Uterus (tissue), 4 donors: Measurements from ENCODE around the gene NUBP2. TPM values are rescaled to one million over a fixed set of nuclear protein-coding genes. Genes with fewer than 3 reads are reported as not detected.
A peak's percentile ranks its signal among the peaks of the same experiment; 100 is the strongest.

Experiments used
- DNase-seq, 2 donors: peaks; one replicate each; pipeline ENCODE4 v3.0.0-alpha.2; 2019 to 2020
- H3K27ac ChIP-seq, 2 donors: fragments of 200-600 bp; sonication (generic); 1 replicate in 1 of 2; 2 replicates in 1 of 2; pipeline ENCODE4 v1.5.1; 2016 to 2018
- H3K27me3 ChIP-seq, 2 donors: fragments of 200-600 bp; sonication (generic); one replicate each; pipeline ENCODE4 v1.5.1; 2018 to 2019; ENCODE audit warnings: control low read depth in 1 of 2
- H3K36me3 ChIP-seq, 2 donors: fragments of 200-600 bp; sonication (generic); one replicate each; pipeline ENCODE4 v1.5.1; 2019; ENCODE audit warnings: control low read depth in 1 of 2
- H3K4me1 ChIP-seq, 2 donors: fragments of 200-600 bp; sonication (generic); one replicate each; pipeline ENCODE4 v1.5.1; 2018 to 2019; ENCODE audit warnings: control low read depth in 1 of 2
- H3K4me3 ChIP-seq, 2 donors: fragments of 200-600 bp; sonication (generic); 1 replicate in 1 of 2; 2 replicates in 1 of 2; pipeline ENCODE4 v1.5.1; 2018 to 2019; ENCODE audit warnings: mild to moderate bottlenecking in 1 of 2
- H3K9me3 ChIP-seq, 2 donors: fragments of 200-600 bp; sonication (generic); one replicate each; pipeline ENCODE4 v1.5.1; 2019; ENCODE audit warnings: control low read depth in 1 of 2
- POLR2A ChIP-seq, 2 donors: fragments of 450-650 bp; IDR thresholded peaks; one replicate each; pipeline ENCODE4 v1.6.1; 2016; ENCODE audit warnings: antibody characterized with exemption in 2 of 2, mild to moderate bottlenecking in 1 of 2, moderate library complexity in 1 of 2
- intact Hi-C: fragments of 100-400 bp; cut with DNase I; formaldehyde crosslinking; loops from one replicate; pipeline ENCODE4 v1.15.1; 2023; ENCODE audit warnings: low total_unique reads
- total RNA-seq, 4 donors: library from RNA; depleted of rRNA in 3 of 4; stranded (reverse); fragments of >200 nt in 3 of 4; gene quantifications; one replicate each; pipeline versions ENCODE4 v1.1.0 to v1.2.4, GENCODE V29; 2014 to 2023
- TF ChIP-seq, protein P1 (sequence below), 4 experiments: fragments of 200-600 bp in 2 of 4; fragments of 450-650 bp in 2 of 4; sonication (generic) in 2 of 4; IDR thresholded peaks; one replicate each; pipeline ENCODE4 v1.5.1; 2016 to 2019; ENCODE audit warnings: antibody characterized with exemption in 4 of 4, mild to moderate bottlenecking in 2 of 4, moderate library complexity in 1 of 4
- donor health status: DM: yes; HTN: yes; CAD: no.

The NUBP2 gene
- total RNA-seq, 4 donors from 2014 or later, result 40.5 to 54.6 (median 47.2) TPM

DNA sequence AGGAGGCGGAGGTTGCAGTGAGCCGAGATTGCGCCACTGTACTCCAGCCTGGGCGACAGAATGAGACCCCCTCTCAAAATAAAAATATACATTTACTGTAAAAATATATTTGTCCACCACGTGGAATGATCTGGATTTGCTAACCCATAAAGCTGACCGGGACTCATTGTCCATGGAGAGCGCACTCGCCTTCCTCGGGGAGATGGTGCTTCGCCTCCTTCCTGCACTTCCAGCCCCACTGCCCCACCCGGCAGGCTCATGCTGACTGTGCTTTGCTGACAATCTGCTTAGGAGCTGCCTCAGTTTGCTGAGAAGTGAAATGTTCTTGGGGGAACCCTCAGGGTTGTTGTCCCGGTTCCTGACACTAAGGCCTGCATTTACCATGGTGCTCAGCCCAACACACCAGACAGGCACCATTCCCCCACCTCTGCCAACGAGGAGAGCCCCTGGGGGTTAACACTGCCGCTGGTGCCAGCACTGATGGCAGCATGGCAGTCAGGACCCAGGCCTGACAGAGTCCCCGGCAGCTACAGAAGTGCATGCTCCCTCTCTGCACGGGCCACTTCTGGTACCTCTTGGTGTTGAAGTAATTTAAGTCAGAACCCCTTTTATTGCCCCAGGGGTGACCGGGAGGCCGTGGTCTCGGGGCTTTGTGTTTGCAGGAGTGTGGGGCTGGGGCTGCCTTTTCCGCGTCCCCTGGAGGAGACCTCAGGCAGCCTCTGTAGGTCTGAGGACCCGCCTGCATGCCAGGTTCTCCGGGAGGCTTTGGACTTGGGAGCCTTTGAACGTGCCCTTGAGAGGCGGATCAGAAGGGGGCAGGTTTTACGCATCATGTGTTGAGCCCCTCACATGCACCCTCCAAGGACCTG lies 2.5 kb downstream of the NUBP2 start:
- no peak for TF ChIP-seq POLR2A (IDR thresholded peaks at IDR 0.05)
- TF ChIP-seq, protein P1, sequence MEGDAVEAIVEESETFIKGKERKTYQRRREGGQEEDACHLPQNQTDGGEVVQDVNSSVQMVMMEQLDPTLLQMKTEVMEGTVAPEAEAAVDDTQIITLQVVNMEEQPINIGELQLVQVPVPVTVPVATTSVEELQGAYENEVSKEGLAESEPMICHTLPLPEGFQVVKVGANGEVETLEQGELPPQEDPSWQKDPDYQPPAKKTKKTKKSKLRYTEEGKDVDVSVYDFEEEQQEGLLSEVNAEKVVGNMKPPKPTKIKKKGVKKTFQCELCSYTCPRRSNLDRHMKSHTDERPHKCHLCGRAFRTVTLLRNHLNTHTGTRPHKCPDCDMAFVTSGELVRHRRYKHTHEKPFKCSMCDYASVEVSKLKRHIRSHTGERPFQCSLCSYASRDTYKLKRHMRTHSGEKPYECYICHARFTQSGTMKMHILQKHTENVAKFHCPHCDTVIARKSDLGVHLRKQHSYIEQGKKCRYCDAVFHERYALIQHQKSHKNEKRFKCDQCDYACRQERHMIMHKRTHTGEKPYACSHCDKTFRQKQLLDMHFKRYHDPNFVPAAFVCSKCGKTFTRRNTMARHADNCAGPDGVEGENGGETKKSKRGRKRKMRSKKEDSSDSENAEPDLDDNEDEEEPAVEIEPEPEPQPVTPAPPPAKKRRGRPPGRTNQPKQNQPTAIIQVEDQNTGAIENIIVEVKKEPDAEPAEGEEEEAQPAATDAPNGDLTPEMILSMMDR (IDR thresholded peaks at IDR 0.05), result no peak
- Histone ChIP-seq H3K27ac (no peak overlapping the region), H3K9me3 (no peaks in the 10 kb centered on the region), H3K4me1 (peaks cover 0 to 7% of the 10 kb centered on the region in 2 donors), H3K36me3 (no peaks in the 10 kb centered on the region), H3K4me3 (no peak overlapping the region), H3K27me3 (no peaks in the 10 kb centered on the region)
- DNase-seq, result peak in 1 of 2 donors; percentile 13
- intact Hi-C loops, result no loop called here

DNA sequence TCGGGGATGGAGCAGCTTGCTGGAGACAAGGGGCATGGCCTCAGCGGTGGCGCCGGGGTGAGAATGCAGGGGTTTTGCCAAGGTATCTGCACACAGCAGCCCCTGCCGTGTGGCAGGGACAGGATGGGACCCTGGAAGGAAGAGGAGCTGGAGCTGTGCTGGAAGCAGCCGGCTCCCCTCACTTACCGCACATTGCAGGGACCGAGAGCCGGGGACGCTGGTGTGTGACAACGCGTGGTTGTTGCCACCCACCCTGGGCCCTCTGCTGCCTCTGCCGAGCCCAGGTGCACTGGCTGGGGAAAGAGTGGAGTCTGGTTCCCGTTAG lies 3.0 kb downstream of the NUBP2 start:
- Histone ChIP-seq H3K4me3 (no peak overlapping the region), H3K4me1 (peaks cover 0 to 7% of the 10 kb centered on the region in 2 donors), H3K27ac (no peak overlapping the region), H3K27me3 (no peaks in the 10 kb centered on the region), H3K9me3 (no peaks in the 10 kb centered on the region), H3K36me3 (no peaks in the 10 kb centered on the region)
- TF ChIP-seq POLR2A (IDR thresholded peaks at IDR 0.05), result no peak
- TF ChIP-seq, protein P1 (IDR thresholded peaks at IDR 0.05), result no peak
- intact Hi-C loops, result no loop called here
- DNase-seq, result no peak

DNA sequence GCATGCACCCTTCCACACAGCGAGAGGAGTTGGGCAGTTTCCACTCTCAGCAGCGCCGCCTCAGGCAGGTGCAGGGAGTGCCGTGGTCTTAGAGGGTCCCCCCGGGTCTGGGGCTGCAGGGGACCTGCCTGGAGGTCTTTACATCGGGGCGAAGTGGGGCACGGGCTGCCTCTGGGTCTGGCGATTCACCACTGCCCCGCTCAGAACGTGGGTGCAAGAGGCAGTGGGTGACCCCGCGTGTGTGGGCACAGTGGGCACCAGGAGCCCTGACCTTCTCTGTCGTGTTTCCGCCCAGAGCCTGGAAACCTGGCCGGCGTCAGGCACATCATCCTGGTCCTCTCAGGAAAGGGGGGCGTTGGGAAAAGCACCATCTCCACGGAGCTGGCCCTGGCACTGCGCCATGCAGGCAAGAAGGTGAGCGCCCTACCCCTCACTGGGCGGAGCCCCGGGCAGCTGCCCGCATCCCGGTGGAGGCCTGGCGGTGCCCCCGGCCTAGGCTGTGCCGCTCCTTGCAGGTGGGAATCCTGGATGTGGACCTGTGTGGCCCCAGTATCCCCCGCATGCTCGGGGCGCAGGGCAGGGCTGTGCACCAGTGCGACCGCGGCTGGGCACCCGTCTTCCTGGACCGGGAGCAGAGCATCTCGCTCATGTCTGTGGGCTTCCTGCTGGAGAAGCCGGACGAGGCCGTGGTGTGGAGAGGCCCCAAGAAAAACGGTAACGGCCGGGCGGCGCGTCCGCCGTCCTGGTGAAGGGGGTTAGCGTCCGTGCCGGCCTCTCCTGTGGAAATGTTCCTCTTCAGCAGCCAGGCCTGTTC lies 3.7 kb downstream of the NUBP2 start:
- intact Hi-C loops, result no loop called here
- no peak overlapping the region for H3K4me3 ChIP-seq
- no peaks in the 10 kb centered on the region for H3K27me3 ChIP-seq
- peaks cover 0 to 2% of the 10 kb centered on the region in 2 donors for H3K4me1 ChIP-seq
- no peaks in the 10 kb centered on the region for H3K9me3 ChIP-seq
- H3K36me3 ChIP-seq, result no peaks in the 10 kb centered on the region
- peak in 1 of 2 donors; percentile 16 for DNase-seq
- no peak overlapping the region for H3K27ac ChIP-seq
- TF ChIP-seq, protein P1 (IDR thresholded peaks at IDR 0.05), result no peak
- TF ChIP-seq POLR2A (IDR thresholded peaks at IDR 0.05), result no peak

DNA sequence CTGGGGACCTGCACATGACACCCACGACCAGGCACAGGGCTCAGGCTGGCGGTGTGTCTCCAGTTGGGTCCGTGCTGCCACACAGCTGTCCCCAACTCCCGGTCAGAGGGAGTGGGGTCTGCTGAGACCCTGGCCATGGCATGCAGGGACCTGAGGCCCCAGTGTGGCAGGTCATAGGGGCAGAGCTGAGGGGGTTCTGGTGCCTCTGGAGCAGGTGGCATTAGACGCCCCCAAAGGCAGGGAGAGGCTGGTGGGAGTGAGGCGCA lies 4.2 kb downstream of the NUBP2 start:
- Histone ChIP-seq H3K27ac (no peak overlapping the region), H3K27me3 (no peaks in the 10 kb centered on the region), H3K4me3 (no peak overlapping the region), H3K4me1 (no peaks in the 10 kb centered on the region), H3K36me3 (no peaks in the 10 kb centered on the region), H3K9me3 (no peaks in the 10 kb centered on the region)
- intact Hi-C loops, result no loop called here
- DNase-seq, result no peak
- TF ChIP-seq POLR2A (IDR thresholded peaks at IDR 0.05), result no peak
- TF ChIP-seq, protein P1 (IDR thresholded peaks at IDR 0.05), result no peak
